ENCODE measurements around the gene CREB1. TPM values are rescaled to one million over a fixed set of nuclear protein-coding genes. Genes with fewer than 3 reads are reported as not detected.

Gene CREB1
- total and polyA plus RNA-seq, 2 donors (not counting 3 experiments of a cell fraction or from before 2014, with no cell fraction given): 31.0 to 71.1 TPM

- intact Hi-C loops (cut with micrococcal nuclease): no loop called here
- ChIA-PET POLR2A (no interaction called here), CTCF (no interaction called here)
- Histone ChIP-seq H3K4me2 (ENCODE audit: insufficient read depth, low read length) (no peak overlapping the region), H3K79me2 (ENCODE audit: control insufficient read depth, insufficient read depth, low read length) (no peaks in the 10 kb centered on the region), H3K4me1 (ENCODE audit: control insufficient read depth, extremely low read depth, insufficient read depth, low read length) (no peaks in the 10 kb centered on the region), H2AFZ (ENCODE audit: low read depth, low read length) (no peak overlapping the region), H3K9me1 (replicated peaks; ENCODE audit: control insufficient read depth, extremely low read depth, insufficient read depth, low read length) (no peaks in the 10 kb centered on the region), H3K36me3 (ENCODE audit: control insufficient read depth in 2 of 2, extremely low read depth in 1 of 2, insufficient read depth in 2 of 2, low read length in 2 of 2) (no peaks in the 10 kb centered on the region), H3K27ac (ENCODE audit: insufficient read depth, low read depth, low read length) (no peak overlapping the region), H3K9ac (replicated peaks; ENCODE audit: extremely low read depth, insufficient read depth, low read length) (no peak overlapping the region), H3K9me3 (replicated peaks; ENCODE audit: control insufficient read depth, insufficient read depth, low read length) (no peaks in the 10 kb centered on the region), H4K20me1 (replicated peaks; ENCODE audit: control insufficient read depth, extremely low read depth, insufficient read depth, low read length) (no peaks in the 10 kb centered on the region), H3K4me3 (replicated peaks in 1 of 3; ENCODE audit: insufficient read depth in 1 of 3, low read depth in 1 of 3, low read length in 3 of 3) (no peak overlapping the region), H3K27me3 (ENCODE audit: control insufficient read depth in 2 of 2, insufficient read depth in 2 of 2, low read length in 2 of 2) (no peaks in the 10 kb centered on the region)
- FAIRE-seq: no peak
- no peak for TF ChIP-seq POLR2A (IDR thresholded peaks at IDR 0.05; ENCODE audit: low read depth, low read length)
- no peak for TF ChIP-seq JUN (IDR thresholded peaks at IDR 0.05; ENCODE audit: borderline replicate concordance, insufficient read depth, insufficient read length, low read depth)
- TF ChIP-seq EZH2 (IDR thresholded peaks at IDR 0.05; ENCODE audit: borderline replicate concordance, low read depth, low read length, severe bottlenecking): no peak
- TF ChIP-seq, protein P1, sequence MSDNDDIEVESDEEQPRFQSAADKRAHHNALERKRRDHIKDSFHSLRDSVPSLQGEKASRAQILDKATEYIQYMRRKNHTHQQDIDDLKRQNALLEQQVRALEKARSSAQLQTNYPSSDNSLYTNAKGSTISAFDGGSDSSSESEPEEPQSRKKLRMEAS (IDR thresholded peaks at IDR 0.05; ENCODE audit: insufficient read depth, insufficient read length): no peak
- no peak for TF ChIP-seq CTCF (IDR thresholded peaks at IDR 0.05; ENCODE audit: extremely low read depth in 1 of 2, insufficient read depth in 1 of 2, low read depth in 1 of 2, low read length in 2 of 2)
- TF ChIP-seq GATA2 (IDR thresholded peaks at IDR 0.05; ENCODE audit: insufficient read depth, insufficient read length, low read depth, low read length): no peak
- no peak for TF ChIP-seq FOS (IDR thresholded peaks at IDR 0.05; ENCODE audit: borderline replicate concordance, insufficient read depth, low read length)
- no peak for DNase-seq (ENCODE audit: low read depth, low spot score)
- BruUV-seq (replicated peaks): no TSS peak
- dilution Hi-C loops (cut with MboI; ENCODE audit: extremely low pct_ligation_motif_present, low sequenced_read_pairs): no loop called here
These were observed 46.7 kb upstream of the CREB1 start for GRCh38 chr2:207483066-207483465.
